ENCODE measurements around the gene MACROH2A2. TPM values are rescaled to one million over a fixed set of nuclear protein-coding genes. Genes with fewer than 3 reads are reported as not detected.

The MACROH2A2 gene
- total and polyA plus RNA-seq, 2 of the 4 experiments (the other 2 are of a cell fraction), result 16.1 to 17.4 TPM

DNA sequence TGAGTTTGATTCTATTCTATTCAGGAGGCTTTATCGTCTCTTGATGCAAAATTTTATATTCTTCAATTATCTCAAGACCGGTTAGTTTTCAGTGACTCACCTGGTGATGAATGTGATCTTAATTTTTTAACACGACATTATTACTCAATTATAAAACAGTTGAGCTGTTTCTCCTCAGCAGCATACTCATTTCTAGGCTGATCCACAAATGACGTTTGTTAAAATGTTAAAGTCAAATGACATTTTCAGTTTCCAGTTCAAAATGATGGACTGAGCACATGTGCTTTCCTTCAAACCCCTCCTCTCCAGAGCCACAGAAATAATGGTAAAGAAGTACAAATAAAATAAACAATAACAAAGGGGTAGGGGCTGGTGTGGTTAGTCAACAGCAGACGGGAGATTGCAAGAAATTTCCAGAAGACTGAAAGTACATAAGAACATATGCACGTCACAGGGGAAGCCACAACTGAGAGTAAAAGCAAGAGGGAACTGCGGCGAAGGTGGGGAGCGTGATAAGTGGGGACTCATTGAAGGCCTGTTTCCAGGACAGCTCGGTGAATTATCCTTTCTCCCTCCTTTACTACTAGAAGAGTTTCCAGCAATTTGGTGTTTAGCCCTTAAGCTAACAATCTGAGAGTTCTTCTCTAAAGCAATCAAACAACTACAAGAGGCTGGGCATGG, 10.9 kb downstream of the MACROH2A2 start:
- Histone ChIP-seq H3K27me3 (ENCODE audit: control insufficient read depth, insufficient read depth, low read length) (no peaks in the 10 kb centered on the region), H4K5ac (ENCODE audit: low read depth, low read length) (no peak overlapping the region), H2BK15ac (ENCODE audit: low read depth, low read length) (no peak overlapping the region), H3K4me2 (ENCODE audit: low read depth, low read length) (no peak overlapping the region), H2BK20ac (ENCODE audit: low read depth, low read length) (no peak overlapping the region), H3K23ac (ENCODE audit: low read depth, low read length) (no peak overlapping the region), H3K4ac (ENCODE audit: low read depth, low read length) (no peak overlapping the region), H3K56ac (ENCODE audit: extremely low read depth, insufficient read depth, low read length) (no peak overlapping the region), H3K36me3 (ENCODE audit: control insufficient read depth, insufficient read depth, low read length) (no peaks in the 10 kb centered on the region), H2BK120ac (ENCODE audit: low read depth, low read length) (no peak overlapping the region), H2AFZ (replicated peaks; ENCODE audit: low read length, poor library complexity) (no peak overlapping the region), H3K4me1 (ENCODE audit: control insufficient read depth, insufficient read depth, low read length) (no peaks in the 10 kb centered on the region), H2AK5ac (ENCODE audit: low read depth, low read length) (no peak overlapping the region), H3K14ac (replicated peaks; ENCODE audit: low read depth, low read length) (no peak overlapping the region), H3K79me1 (ENCODE audit: low read depth in 1 of 2, low read length in 2 of 2) (peaks cover 0 to 7% of the 10 kb centered on the region in 2 experiments; a peak in 1 of 4 replicates), H3K4me3 (ENCODE audit: insufficient read depth, low read depth, low read length) (no peak overlapping the region), H2BK5ac (ENCODE audit: low read depth, low read length, poor library complexity, severe bottlenecking) (no peak overlapping the region), H3K9me3 (ENCODE audit: control insufficient read depth, insufficient read depth, low read length) (no peaks in the 10 kb centered on the region), H3K18ac (ENCODE audit: low read depth, low read length) (no peak overlapping the region), H4K20me1 (ENCODE audit: insufficient read depth, low read length) (peaks cover 4% of the 10 kb centered on the region; the same call in 1 of the 2 replicates), H4K91ac (ENCODE audit: insufficient read depth, low read depth, low read length) (no peak overlapping the region), H3K9me1 (ENCODE audit: insufficient read depth, low read length) (no peaks in the 10 kb centered on the region), H3K9ac (ENCODE audit: low read depth, low read length) (no peak overlapping the region), H2AK9ac (replicated peaks; ENCODE audit: low read depth, low read length, poor library complexity) (no peak overlapping the region), H3K27ac (ENCODE audit: insufficient read depth, low read length) (no peak overlapping the region), H4K8ac (ENCODE audit: low read depth in 2 of 2, low read length in 2 of 2) (no peak overlapping the region)
- in situ Hi-C loops (cut with MboI; ENCODE audit: low sequenced_read_pairs), result no loop called here
- no TSS peak for BruUV-seq (replicated peaks)
- ChIA-PET CTCF (no interaction called here), POLR2A (ENCODE audit: unreplicated experiment) (no interaction called here)
- intact Hi-C loops (cut with micrococcal nuclease), result no loop called here
- dilution Hi-C loops (cut with HindIII; ENCODE audit: low sequenced_read_pairs, unreplicated experiment), result no loop called here
- no peak for ATAC-seq (ENCODE audit: low read depth)
- TF ChIP-seq NFE2L2 (IDR thresholded peaks at IDR 0.05; ENCODE audit: low read depth, low read length), result no peak
- TF ChIP-seq CEBPB (IDR thresholded peaks at IDR 0.05; ENCODE audit: low read depth, low read length), result no peak
- TF ChIP-seq, protein P1, sequence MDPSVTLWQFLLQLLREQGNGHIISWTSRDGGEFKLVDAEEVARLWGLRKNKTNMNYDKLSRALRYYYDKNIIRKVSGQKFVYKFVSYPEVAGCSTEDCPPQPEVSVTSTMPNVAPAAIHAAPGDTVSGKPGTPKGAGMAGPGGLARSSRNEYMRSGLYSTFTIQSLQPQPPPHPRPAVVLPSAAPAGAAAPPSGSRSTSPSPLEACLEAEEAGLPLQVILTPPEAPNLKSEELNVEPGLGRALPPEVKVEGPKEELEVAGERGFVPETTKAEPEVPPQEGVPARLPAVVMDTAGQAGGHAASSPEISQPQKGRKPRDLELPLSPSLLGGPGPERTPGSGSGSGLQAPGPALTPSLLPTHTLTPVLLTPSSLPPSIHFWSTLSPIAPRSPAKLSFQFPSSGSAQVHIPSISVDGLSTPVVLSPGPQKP (IDR thresholded peaks at IDR 0.05; ENCODE audit: borderline replicate concordance, low read depth, low read length), result no peak
- TF ChIP-seq FOS (IDR thresholded peaks at IDR 0.05; ENCODE audit: low read depth, low read length), result no peak
- no peak for TF ChIP-seq BHLHE40 (IDR thresholded peaks at IDR 0.05; ENCODE audit: low read depth, low read length)
- TF ChIP-seq, protein P2, sequence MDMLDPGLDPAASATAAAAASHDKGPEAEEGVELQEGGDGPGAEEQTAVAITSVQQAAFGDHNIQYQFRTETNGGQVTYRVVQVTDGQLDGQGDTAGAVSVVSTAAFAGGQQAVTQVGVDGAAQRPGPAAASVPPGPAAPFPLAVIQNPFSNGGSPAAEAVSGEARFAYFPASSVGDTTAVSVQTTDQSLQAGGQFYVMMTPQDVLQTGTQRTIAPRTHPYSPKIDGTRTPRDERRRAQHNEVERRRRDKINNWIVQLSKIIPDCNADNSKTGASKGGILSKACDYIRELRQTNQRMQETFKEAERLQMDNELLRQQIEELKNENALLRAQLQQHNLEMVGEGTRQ (IDR thresholded peaks at IDR 0.05; ENCODE audit: low read depth, low read length), result no peak
- no peak for TF ChIP-seq RFX5 (IDR thresholded peaks at IDR 0.05; ENCODE audit: low read depth, low read length)
- TF ChIP-seq MXI1 (IDR thresholded peaks at IDR 0.05; ENCODE audit: borderline replicate concordance, low read depth, low read length), result no peak
- TF ChIP-seq, protein P3, sequence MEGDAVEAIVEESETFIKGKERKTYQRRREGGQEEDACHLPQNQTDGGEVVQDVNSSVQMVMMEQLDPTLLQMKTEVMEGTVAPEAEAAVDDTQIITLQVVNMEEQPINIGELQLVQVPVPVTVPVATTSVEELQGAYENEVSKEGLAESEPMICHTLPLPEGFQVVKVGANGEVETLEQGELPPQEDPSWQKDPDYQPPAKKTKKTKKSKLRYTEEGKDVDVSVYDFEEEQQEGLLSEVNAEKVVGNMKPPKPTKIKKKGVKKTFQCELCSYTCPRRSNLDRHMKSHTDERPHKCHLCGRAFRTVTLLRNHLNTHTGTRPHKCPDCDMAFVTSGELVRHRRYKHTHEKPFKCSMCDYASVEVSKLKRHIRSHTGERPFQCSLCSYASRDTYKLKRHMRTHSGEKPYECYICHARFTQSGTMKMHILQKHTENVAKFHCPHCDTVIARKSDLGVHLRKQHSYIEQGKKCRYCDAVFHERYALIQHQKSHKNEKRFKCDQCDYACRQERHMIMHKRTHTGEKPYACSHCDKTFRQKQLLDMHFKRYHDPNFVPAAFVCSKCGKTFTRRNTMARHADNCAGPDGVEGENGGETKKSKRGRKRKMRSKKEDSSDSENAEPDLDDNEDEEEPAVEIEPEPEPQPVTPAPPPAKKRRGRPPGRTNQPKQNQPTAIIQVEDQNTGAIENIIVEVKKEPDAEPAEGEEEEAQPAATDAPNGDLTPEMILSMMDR (conservative IDR thresholded peaks at IDR 0.05; ENCODE audit: low read depth, low read length), result no peak
- TF ChIP-seq MAFK (IDR thresholded peaks at IDR 0.05; ENCODE audit: low read depth, low read length), result no peak
- no peak for TF ChIP-seq MAZ (IDR thresholded peaks at IDR 0.05; ENCODE audit: borderline replicate concordance, low read depth, low read length)
- 100% methylated on average over 2 of the region's 10 CpGs; no CpG with 5 or more reads in 1 of the 2 experiments for WGBS, 2 experiments (ENCODE audit: extremely low coverage in 2 of 2, insufficient read length in 1 of 2)
- DNase-seq, result no peak
